ENCODE data around the gene RCL1.

DNA sequence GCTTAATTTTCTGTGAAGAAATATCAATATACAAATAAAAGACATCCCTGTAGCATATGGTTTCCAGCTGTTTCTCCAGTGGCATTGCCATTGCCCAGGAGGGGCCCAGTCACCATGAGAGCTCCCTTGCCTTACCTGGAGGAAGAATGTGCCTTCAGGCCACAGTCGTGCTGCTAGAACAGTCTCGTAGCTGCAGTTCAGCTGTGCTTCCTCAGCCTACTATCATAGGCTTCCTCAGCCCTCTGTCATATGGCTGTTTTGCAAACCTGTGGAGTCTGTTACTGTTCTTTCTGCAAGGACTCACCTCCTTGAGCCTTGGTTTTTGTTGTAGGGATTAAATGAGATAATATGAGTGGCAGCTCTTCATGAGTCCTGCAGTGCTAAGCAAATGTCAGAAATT, 67.6 kb downstream of the RCL1 start:
- TF ChIP-seq GATA2 (IDR thresholded peaks at IDR 0.05; ENCODE audit: low read depth, low read length) (no peak), GATA3 (IDR thresholded peaks at IDR 0.05; ENCODE audit: low read depth, low read length) (no peak)

Data from SH-SY5Y (cell line).